WTC11 (cell line): ENCODE results near the gene HBQ1. TPM values are rescaled to one million over a fixed set of nuclear protein-coding genes. Genes with fewer than 3 reads are reported as not detected.

Experiments
- ATAC-seq: fragments of 200-7000 bp; cut with Tn5 transposase; 2 replicates; pipeline ENCODE4 v1.10.0; 2021; ENCODE audit warnings: mild to moderate bottlenecking, moderate library complexity
- CTCF ChIA-PET: fragments of 300-600 bp; sonication (Branson Sonifier 250); formaldehyde crosslinking; loops from one replicate; lab custom pipeline; 2021; ENCODE audit warnings: antibody characterized with exemption; lab: Charles Lee
- POLR2A ChIA-PET: fragments of 350-600 bp; sonication (Branson Sonifier 250); formaldehyde crosslinking; loops from one replicate; lab custom pipeline; 2021; ENCODE audit warnings: antibody characterized with exemption; lab: Charles Lee
- DNase-seq: peaks from one replicate; pipeline ENCODE4 v3.0.0; 2021; ENCODE audit warnings: low spot score
- H3K27ac Mint-ChIP-seq: 2 replicates; pipeline ENCODE4 v1.8.0; 2021; ENCODE audit warnings: mixed read lengths
- H3K27me3 Mint-ChIP-seq: 2 replicates; pipeline ENCODE4 v1.8.0; 2021; ENCODE audit warnings: low read depth, mild to moderate bottlenecking, moderate library complexity, mixed read lengths
- H3K36me3 Mint-ChIP-seq: 2 replicates; pipeline ENCODE4 v1.8.0; 2021; ENCODE audit warnings: mixed read lengths
- H3K4me1 Mint-ChIP-seq: 2 replicates; pipeline ENCODE4 v1.8.0; 2022; ENCODE audit warnings: mixed read lengths
- H3K4me3 Mint-ChIP-seq: 2 replicates; pipeline ENCODE4 v1.8.0; 2021; ENCODE audit warnings: mild to moderate bottlenecking, moderate library complexity, mixed read lengths
- H3K9me3 Mint-ChIP-seq: 2 replicates; pipeline ENCODE4 v1.8.0; 2021; ENCODE audit warnings: mixed read lengths
- CTCF ChIP-seq: fragments of 200-600 bp; IDR thresholded peaks from 2 replicates; pipeline ENCODE4 v1.8.0; 2022; ENCODE audit warnings: antibody characterized with exemption
- ELF4 ChIP-seq: sonication (generic); formaldehyde crosslinking; IDR thresholded peaks from 2 replicates; pipeline ENCODE4 v1.8.1; 2022; ENCODE audit warnings: low read depth, mild to moderate bottlenecking, moderate library complexity, missing genetic modification reagents
- ERG ChIP-seq: fragments of 250-450 bp; sonication (Bioruptor Pico); IDR thresholded peaks from 2 replicates; pipeline ENCODE4 v1.8.0; 2021; ENCODE audit warnings: mild to moderate bottlenecking
- FOXK1 ChIP-seq: sonication (generic); formaldehyde crosslinking; IDR thresholded peaks from 2 replicates; pipeline ENCODE4 v1.8.0; 2022; ENCODE audit warnings: mild to moderate bottlenecking, moderate library complexity, missing genetic modification reagents
- GABPB1 ChIP-seq: sonication (generic); formaldehyde crosslinking; IDR thresholded peaks from 2 replicates; pipeline ENCODE4 v1.8.1; 2023; ENCODE audit warnings: mild to moderate bottlenecking, missing genetic modification reagents
- IRF2 ChIP-seq: sonication (generic); formaldehyde crosslinking; IDR thresholded peaks from 2 replicates; pipeline ENCODE4 v1.8.0; 2022; ENCODE audit warnings: low read depth, missing genetic modification reagents, borderline replicate concordance
- NFYB ChIP-seq: sonication (generic); formaldehyde crosslinking; conservative IDR thresholded peaks from 2 replicates; pipeline ENCODE4 v1.8.0; 2022; ENCODE audit warnings: low read depth, missing genetic modification reagents
- NR1H2 ChIP-seq: sonication (generic); formaldehyde crosslinking; IDR thresholded peaks from 2 replicates; pipeline ENCODE4 v1.9.0; 2021; ENCODE audit warnings: mild to moderate bottlenecking, moderate library complexity, missing genetic modification reagents
- NR2C2 ChIP-seq: sonication (generic); formaldehyde crosslinking; IDR thresholded peaks from 2 replicates; pipeline ENCODE4 v1.8.0; 2022; ENCODE audit warnings: mild to moderate bottlenecking, missing genetic modification reagents
- PRRX2 ChIP-seq: fragments of 250-450 bp; sonication (Bioruptor Pico); IDR thresholded peaks from 2 replicates; pipeline ENCODE4 v1.8.0; 2021; ENCODE audit warnings: mild to moderate bottlenecking
- RELA ChIP-seq: sonication (generic); formaldehyde crosslinking; IDR thresholded peaks from 2 replicates; pipeline ENCODE4 v1.8.1; 2022; ENCODE audit warnings: missing genetic modification reagents, mild to moderate bottlenecking, borderline replicate concordance
- TEAD1 ChIP-seq: sonication (generic); formaldehyde crosslinking; IDR thresholded peaks from 2 replicates; pipeline ENCODE4 v1.8.0; 2022; ENCODE audit warnings: mild to moderate bottlenecking, missing genetic modification reagents
- USF2 ChIP-seq: sonication (generic); formaldehyde crosslinking; IDR thresholded peaks from 2 replicates; pipeline ENCODE4 v1.8.1; 2023; ENCODE audit warnings: mild to moderate bottlenecking, missing genetic modification reagents, moderate library complexity
- ZSCAN18 ChIP-seq: fragments of 250-450 bp; sonication (Bioruptor Pico); IDR thresholded peaks from 2 replicates; pipeline ENCODE4 v2.1.2; 2022; ENCODE audit warnings: mild to moderate bottlenecking, moderate library complexity
- total RNA-seq: library from RNA; stranded (reverse); gene quantifications from 3 replicates; pipeline ENCODE4 v1.2.3, GENCODE V29; 2021
- TF ChIP-seq, protein P1 (sequence below): sonication (generic); formaldehyde crosslinking; IDR thresholded peaks from 2 replicates; pipeline ENCODE4 v1.8.0; 2023; ENCODE audit warnings: missing genetic modification reagents, mild to moderate bottlenecking, borderline replicate concordance
- TF ChIP-seq, protein P2 (sequence below): sonication (generic); formaldehyde crosslinking; IDR thresholded peaks from 2 replicates; pipeline ENCODE4 v1.8.1; 2022; ENCODE audit warnings: missing genetic modification reagents, borderline replicate concordance
- TF ChIP-seq, protein P3 (sequence below): sonication (generic); formaldehyde crosslinking; IDR thresholded peaks from 2 replicates; pipeline ENCODE4 v1.8.0; 2022; ENCODE audit warnings: mild to moderate bottlenecking, missing genetic modification reagents
- TF ChIP-seq, protein P4 (sequence below): sonication (generic); formaldehyde crosslinking; IDR thresholded peaks from 2 replicates; pipeline ENCODE4 v1.8.0; 2023; ENCODE audit warnings: mild to moderate bottlenecking, missing genetic modification reagents

Gene HBQ1
- total RNA-seq, 1 experiment from 2014 or later, result 3.0 TPM

DNA sequence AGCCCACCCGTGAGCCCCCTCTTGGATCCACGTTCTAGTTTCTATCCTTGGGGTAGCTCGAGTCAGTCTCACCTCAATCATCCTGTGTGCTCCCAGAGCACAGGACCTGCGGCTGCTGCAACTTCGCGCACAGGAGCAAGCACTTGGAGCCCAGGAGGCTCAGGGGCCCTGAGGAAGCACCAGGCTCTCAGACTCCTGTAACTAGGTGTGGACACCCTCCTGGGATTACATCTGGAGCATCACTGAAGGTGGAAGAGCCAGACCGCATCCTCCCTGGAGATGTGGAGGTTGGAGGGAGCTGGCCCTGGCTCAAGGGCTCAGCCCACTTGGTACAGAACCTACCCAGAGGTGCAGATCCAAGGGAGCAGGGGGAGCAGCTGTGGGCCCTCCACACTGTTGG, 2.7 kb downstream of the HBQ1 start (continued):
- TF ChIP-seq, protein P1, sequence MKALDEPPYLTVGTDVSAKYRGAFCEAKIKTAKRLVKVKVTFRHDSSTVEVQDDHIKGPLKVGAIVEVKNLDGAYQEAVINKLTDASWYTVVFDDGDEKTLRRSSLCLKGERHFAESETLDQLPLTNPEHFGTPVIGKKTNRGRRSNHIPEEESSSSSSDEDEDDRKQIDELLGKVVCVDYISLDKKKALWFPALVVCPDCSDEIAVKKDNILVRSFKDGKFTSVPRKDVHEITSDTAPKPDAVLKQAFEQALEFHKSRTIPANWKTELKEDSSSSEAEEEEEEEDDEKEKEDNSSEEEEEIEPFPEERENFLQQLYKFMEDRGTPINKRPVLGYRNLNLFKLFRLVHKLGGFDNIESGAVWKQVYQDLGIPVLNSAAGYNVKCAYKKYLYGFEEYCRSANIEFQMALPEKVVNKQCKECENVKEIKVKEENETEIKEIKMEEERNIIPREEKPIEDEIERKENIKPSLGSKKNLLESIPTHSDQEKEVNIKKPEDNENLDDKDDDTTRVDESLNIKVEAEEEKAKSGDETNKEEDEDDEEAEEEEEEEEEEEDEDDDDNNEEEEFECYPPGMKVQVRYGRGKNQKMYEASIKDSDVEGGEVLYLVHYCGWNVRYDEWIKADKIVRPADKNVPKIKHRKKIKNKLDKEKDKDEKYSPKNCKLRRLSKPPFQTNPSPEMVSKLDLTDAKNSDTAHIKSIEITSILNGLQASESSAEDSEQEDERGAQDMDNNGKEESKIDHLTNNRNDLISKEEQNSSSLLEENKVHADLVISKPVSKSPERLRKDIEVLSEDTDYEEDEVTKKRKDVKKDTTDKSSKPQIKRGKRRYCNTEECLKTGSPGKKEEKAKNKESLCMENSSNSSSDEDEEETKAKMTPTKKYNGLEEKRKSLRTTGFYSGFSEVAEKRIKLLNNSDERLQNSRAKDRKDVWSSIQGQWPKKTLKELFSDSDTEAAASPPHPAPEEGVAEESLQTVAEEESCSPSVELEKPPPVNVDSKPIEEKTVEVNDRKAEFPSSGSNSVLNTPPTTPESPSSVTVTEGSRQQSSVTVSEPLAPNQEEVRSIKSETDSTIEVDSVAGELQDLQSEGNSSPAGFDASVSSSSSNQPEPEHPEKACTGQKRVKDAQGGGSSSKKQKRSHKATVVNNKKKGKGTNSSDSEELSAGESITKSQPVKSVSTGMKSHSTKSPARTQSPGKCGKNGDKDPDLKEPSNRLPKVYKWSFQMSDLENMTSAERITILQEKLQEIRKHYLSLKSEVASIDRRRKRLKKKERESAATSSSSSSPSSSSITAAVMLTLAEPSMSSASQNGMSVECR (CRISPR knock-in tag), result no peak
- no peak for TF ChIP-seq TEAD1
- TF ChIP-seq GABPB1 (CRISPR knock-in tag), result no peak
- TF ChIP-seq FOXK1 (CRISPR knock-in tag), result no peak
- TF ChIP-seq ELF4 (CRISPR knock-in tag), result no peak
- TF ChIP-seq NR1H2 (CRISPR knock-in tag), result no peak
- TF ChIP-seq CTCF, result no peak
- TF ChIP-seq PRRX2 (CRISPR knock-in tag), result no peak
- TF ChIP-seq, protein P2, sequence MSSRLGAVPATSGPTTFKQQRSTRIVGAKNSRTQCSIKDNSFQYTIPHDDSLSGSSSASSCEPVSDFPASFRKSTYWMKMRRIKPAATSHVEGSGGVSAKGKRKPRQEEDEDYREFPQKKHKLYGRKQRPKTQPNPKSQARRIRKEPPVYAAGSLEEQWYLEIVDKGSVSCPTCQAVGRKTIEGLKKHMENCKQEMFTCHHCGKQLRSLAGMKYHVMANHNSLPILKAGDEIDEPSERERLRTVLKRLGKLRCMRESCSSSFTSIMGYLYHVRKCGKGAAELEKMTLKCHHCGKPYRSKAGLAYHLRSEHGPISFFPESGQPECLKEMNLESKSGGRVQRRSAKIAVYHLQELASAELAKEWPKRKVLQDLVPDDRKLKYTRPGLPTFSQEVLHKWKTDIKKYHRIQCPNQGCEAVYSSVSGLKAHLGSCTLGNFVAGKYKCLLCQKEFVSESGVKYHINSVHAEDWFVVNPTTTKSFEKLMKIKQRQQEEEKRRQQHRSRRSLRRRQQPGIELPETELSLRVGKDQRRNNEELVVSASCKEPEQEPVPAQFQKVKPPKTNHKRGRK (CRISPR knock-in tag), result no peak
- TF ChIP-seq IRF2 (CRISPR knock-in tag), result no peak
- TF ChIP-seq, protein P3, sequence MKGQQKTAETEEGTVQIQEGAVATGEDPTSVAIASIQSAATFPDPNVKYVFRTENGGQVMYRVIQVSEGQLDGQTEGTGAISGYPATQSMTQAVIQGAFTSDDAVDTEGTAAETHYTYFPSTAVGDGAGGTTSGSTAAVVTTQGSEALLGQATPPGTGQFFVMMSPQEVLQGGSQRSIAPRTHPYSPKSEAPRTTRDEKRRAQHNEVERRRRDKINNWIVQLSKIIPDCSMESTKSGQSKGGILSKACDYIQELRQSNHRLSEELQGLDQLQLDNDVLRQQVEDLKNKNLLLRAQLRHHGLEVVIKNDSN (CRISPR knock-in tag), result no peak
- no peak for TF ChIP-seq NR2C2 (CRISPR knock-in tag)
- no peak for TF ChIP-seq USF2 (CRISPR knock-in tag)

GRCh38 chr16:185213-185612, 5.0 kb downstream of the HBQ1 start:
- H3K27ac Mint-ChIP-seq, result no peak overlapping the region
- DNase-seq (no peak), ATAC-seq (no peak)
- no peaks in the 10 kb centered on the region for H3K4me1 Mint-ChIP-seq
- H3K27me3 Mint-ChIP-seq, result peaks cover 6% of the 10 kb centered on the region
- H3K4me3 Mint-ChIP-seq, result no peak overlapping the region
- POLR2A ChIA-PET, result no interaction called here
- no peaks in the 10 kb centered on the region for H3K9me3 Mint-ChIP-seq
- CTCF ChIA-PET, result interaction anchor here (1.9 kb wide), 1 partner anchor 67 kb away, joined by 6 read pairs; no protein-coding TSS in a partner anchor
- H3K36me3 Mint-ChIP-seq, result peaks cover 27% of the 10 kb centered on the region
- TF ChIP-seq RELA, result no peak
- no peak for TF ChIP-seq ZSCAN18
- TF ChIP-seq ERG, result no peak
- TF ChIP-seq, protein P4, sequence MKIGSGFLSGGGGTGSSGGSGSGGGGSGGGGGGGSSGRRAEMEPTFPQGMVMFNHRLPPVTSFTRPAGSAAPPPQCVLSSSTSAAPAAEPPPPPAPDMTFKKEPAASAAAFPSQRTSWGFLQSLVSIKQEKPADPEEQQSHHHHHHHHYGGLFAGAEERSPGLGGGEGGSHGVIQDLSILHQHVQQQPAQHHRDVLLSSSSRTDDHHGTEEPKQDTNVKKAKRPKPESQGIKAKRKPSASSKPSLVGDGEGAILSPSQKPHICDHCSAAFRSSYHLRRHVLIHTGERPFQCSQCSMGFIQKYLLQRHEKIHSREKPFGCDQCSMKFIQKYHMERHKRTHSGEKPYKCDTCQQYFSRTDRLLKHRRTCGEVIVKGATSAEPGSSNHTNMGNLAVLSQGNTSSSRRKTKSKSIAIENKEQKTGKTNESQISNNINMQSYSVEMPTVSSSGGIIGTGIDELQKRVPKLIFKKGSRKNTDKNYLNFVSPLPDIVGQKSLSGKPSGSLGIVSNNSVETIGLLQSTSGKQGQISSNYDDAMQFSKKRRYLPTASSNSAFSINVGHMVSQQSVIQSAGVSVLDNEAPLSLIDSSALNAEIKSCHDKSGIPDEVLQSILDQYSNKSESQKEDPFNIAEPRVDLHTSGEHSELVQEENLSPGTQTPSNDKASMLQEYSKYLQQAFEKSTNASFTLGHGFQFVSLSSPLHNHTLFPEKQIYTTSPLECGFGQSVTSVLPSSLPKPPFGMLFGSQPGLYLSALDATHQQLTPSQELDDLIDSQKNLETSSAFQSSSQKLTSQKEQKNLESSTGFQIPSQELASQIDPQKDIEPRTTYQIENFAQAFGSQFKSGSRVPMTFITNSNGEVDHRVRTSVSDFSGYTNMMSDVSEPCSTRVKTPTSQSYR (CRISPR knock-in tag), result no peak
- TF ChIP-seq NFYB (CRISPR knock-in tag), result no peak
